SK-N-SH treated with all-trans-retinoic acid at 6 μM for 48 hours (cell line): Measurements from ENCODE around the gene BCAT1.

ENCODE experiments used
- ATAC-seq: fragments of 200-7000 bp; cut with Tn5 transposase; 3 replicates; pipeline ENCODE4 v1.9.1; 2020; ENCODE audit warnings: mild to moderate bottlenecking, moderate library complexity
- ARNTL ChIP-seq: fragments of 450-650 bp; formaldehyde crosslinking; IDR thresholded peaks from 2 replicates; pipeline ENCODE4 v1.5.0; 2020; ENCODE audit warnings: low read depth, mild to moderate bottlenecking, moderate library complexity, borderline replicate concordance
- GLIS3 ChIP-seq: fragments of 250-450 bp; sonication (Bioruptor Pico); IDR thresholded peaks from 2 replicates; pipeline ENCODE4 v1.5.0; 2020; ENCODE audit warnings: mild to moderate bottlenecking, moderate library complexity
- ISL1 ChIP-seq: fragments of 250-450 bp; sonication (Bioruptor Pico); IDR thresholded peaks from 2 replicates; pipeline ENCODE4 v2.1.2; 2022; ENCODE audit warnings: mild to moderate bottlenecking, moderate library complexity
- OSR1 ChIP-seq: fragments of 250-450 bp; sonication (Bioruptor Pico); IDR thresholded peaks from 2 replicates; pipeline ENCODE4 v1.8.0; 2022; ENCODE audit warnings: moderate library complexity, mild to moderate bottlenecking, inconsistent platforms
- PPARA ChIP-seq: fragments of 250-450 bp; sonication (Bioruptor Pico); IDR thresholded peaks from 2 replicates; pipeline ENCODE4 v1.5.0; 2020; ENCODE audit warnings: mild to moderate bottlenecking, borderline replicate concordance
- SNAI2 ChIP-seq: fragments of 250-450 bp; sonication (Bioruptor Pico); IDR thresholded peaks from 2 replicates; pipeline ENCODE4 v1.5.0; 2020; ENCODE audit warnings: mild to moderate bottlenecking, moderate library complexity
- TCF4 ChIP-seq: fragments of 250-450 bp; sonication (Bioruptor Pico); IDR thresholded peaks from 2 replicates; pipeline ENCODE4 v1.8.0; 2021; ENCODE audit warnings: mild to moderate bottlenecking, moderate library complexity, borderline replicate concordance
- TOX ChIP-seq: fragments of 250-450 bp; sonication (Bioruptor Pico); IDR thresholded peaks from 2 replicates; pipeline ENCODE4 v1.8.0; 2021; ENCODE audit warnings: mild to moderate bottlenecking, moderate library complexity, borderline replicate concordance
- ZC3H10 ChIP-seq: fragments of 250-450 bp; sonication (Bioruptor Pico); IDR thresholded peaks from 2 replicates; pipeline ENCODE4 v1.5.1; 2021; ENCODE audit warnings: mild to moderate bottlenecking, moderate library complexity
- ZFP3 ChIP-seq: fragments of 250-450 bp; sonication (Bioruptor Pico); IDR thresholded peaks from 2 replicates; pipeline ENCODE4 v1.5.0; 2020; ENCODE audit warnings: mild to moderate bottlenecking, moderate library complexity
- ZFP30 ChIP-seq: fragments of 450-650 bp; formaldehyde crosslinking; IDR thresholded peaks from 2 replicates; pipeline ENCODE4 v1.5.0; 2022; ENCODE audit warnings: mild to moderate bottlenecking, moderate library complexity
- ZNF565 ChIP-seq: fragments of 450-650 bp; formaldehyde crosslinking; conservative IDR thresholded peaks from 2 replicates; pipeline ENCODE4 v1.5.0; 2020; ENCODE audit warnings: low read depth, mild to moderate bottlenecking, moderate library complexity
- ZNF70 ChIP-seq: fragments of 450-650 bp; formaldehyde crosslinking; IDR thresholded peaks from 2 replicates; pipeline ENCODE4 v1.5.0; 2020; ENCODE audit warnings: mild to moderate bottlenecking, moderate library complexity
- ZNF8 ChIP-seq: fragments of 450-650 bp; formaldehyde crosslinking; IDR thresholded peaks from 2 replicates; pipeline ENCODE4 v1.5.0; 2020; ENCODE audit warnings: mild to moderate bottlenecking, moderate library complexity
- TF ChIP-seq, protein P1 (sequence below): fragments of 250-450 bp; sonication (Bioruptor Pico); IDR thresholded peaks from 2 replicates; pipeline ENCODE4 v1.5.0; 2020; ENCODE audit warnings: mild to moderate bottlenecking, moderate library complexity
- TF ChIP-seq, protein P2 (sequence below): fragments of 250-450 bp; sonication (Bioruptor Pico); IDR thresholded peaks from 2 replicates; pipeline ENCODE4 v1.8.0; 2020; ENCODE audit warnings: mild to moderate bottlenecking, moderate library complexity, borderline replicate concordance
- TF ChIP-seq, protein P3 (sequence below): fragments of 250-450 bp; sonication (Bioruptor Pico); IDR thresholded peaks from 2 replicates; pipeline ENCODE4 v1.5.1; 2020; ENCODE audit warnings: low read depth, mild to moderate bottlenecking, moderate library complexity
- TF ChIP-seq, protein P4 (sequence below): fragments of 250-450 bp; sonication (Bioruptor Pico); IDR thresholded peaks from 2 replicates; pipeline ENCODE4 v1.5.1; 2021; ENCODE audit warnings: mild to moderate bottlenecking, moderate library complexity
- TF ChIP-seq, protein P5 (sequence below): fragments of 250-450 bp; sonication (Bioruptor Pico); IDR thresholded peaks from 2 replicates; pipeline ENCODE4 v1.8.0; 2021; ENCODE audit warnings: low read depth, mild to moderate bottlenecking, moderate library complexity, borderline replicate concordance

The BCAT1 gene

DNA sequence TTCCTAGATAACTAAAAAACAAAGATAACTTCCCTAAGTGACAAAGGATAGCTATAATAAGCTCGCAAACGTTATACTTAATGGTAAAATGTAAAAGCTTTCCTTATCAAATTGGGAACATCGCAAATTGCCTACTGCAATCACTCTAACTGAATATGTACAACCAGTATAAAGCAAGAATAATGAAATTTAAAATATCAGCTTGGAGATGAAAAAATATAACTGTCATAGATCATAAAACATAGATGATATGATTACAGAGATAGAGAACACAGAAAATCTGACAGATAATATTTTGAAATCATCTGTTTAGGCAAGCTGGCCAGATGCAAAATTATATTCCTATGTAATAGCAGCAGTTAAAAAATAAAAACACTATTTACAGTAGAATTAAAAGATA, 64.0 kb downstream of the BCAT1 start:
- TF ChIP-seq, protein P1, sequence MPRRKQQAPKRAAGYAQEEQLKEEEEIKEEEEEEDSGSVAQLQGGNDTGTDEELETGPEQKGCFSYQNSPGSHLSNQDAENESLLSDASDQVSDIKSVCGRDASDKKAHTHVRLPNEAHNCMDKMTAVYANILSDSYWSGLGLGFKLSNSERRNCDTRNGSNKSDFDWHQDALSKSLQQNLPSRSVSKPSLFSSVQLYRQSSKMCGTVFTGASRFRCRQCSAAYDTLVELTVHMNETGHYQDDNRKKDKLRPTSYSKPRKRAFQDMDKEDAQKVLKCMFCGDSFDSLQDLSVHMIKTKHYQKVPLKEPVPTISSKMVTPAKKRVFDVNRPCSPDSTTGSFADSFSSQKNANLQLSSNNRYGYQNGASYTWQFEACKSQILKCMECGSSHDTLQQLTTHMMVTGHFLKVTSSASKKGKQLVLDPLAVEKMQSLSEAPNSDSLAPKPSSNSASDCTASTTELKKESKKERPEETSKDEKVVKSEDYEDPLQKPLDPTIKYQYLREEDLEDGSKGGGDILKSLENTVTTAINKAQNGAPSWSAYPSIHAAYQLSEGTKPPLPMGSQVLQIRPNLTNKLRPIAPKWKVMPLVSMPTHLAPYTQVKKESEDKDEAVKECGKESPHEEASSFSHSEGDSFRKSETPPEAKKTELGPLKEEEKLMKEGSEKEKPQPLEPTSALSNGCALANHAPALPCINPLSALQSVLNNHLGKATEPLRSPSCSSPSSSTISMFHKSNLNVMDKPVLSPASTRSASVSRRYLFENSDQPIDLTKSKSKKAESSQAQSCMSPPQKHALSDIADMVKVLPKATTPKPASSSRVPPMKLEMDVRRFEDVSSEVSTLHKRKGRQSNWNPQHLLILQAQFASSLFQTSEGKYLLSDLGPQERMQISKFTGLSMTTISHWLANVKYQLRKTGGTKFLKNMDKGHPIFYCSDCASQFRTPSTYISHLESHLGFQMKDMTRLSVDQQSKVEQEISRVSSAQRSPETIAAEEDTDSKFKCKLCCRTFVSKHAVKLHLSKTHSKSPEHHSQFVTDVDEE (CRISPR knock-in tag): 0 out of 2 replicates have a peak, but pooled peaks have one; percentile 28
- TF ChIP-seq ISL1 (CRISPR knock-in tag) (0 out of 2 replicates have a peak, but pooled peaks have one; percentile 32), TOX (no peak), TCF4 (CRISPR knock-in tag) (peak; percentile 72), ZNF565 (CRISPR knock-in tag) (no peak)
- TF ChIP-seq, protein P2, sequence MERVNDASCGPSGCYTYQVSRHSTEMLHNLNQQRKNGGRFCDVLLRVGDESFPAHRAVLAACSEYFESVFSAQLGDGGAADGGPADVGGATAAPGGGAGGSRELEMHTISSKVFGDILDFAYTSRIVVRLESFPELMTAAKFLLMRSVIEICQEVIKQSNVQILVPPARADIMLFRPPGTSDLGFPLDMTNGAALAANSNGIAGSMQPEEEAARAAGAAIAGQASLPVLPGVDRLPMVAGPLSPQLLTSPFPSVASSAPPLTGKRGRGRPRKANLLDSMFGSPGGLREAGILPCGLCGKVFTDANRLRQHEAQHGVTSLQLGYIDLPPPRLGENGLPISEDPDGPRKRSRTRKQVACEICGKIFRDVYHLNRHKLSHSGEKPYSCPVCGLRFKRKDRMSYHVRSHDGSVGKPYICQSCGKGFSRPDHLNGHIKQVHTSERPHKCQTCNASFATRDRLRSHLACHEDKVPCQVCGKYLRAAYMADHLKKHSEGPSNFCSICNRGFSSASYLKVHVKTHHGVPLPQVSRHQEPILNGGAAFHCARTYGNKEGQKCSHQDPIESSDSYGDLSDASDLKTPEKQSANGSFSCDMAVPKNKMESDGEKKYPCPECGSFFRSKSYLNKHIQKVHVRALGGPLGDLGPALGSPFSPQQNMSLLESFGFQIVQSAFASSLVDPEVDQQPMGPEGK (CRISPR knock-in tag): no peak
- TF ChIP-seq, protein P3, sequence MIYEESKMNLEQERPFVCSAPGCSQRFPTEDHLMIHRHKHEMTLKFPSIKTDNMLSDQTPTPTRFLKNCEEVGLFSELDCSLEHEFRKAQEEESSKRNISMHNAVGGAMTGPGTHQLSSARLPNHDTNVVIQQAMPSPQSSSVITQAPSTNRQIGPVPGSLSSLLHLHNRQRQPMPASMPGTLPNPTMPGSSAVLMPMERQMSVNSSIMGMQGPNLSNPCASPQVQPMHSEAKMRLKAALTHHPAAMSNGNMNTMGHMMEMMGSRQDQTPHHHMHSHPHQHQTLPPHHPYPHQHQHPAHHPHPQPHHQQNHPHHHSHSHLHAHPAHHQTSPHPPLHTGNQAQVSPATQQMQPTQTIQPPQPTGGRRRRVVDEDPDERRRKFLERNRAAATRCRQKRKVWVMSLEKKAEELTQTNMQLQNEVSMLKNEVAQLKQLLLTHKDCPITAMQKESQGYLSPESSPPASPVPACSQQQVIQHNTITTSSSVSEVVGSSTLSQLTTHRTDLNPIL (CRISPR knock-in tag): no peak
- TF ChIP-seq, all 23 proteins: peak for 3
- no peak for ATAC-seq

DNA sequence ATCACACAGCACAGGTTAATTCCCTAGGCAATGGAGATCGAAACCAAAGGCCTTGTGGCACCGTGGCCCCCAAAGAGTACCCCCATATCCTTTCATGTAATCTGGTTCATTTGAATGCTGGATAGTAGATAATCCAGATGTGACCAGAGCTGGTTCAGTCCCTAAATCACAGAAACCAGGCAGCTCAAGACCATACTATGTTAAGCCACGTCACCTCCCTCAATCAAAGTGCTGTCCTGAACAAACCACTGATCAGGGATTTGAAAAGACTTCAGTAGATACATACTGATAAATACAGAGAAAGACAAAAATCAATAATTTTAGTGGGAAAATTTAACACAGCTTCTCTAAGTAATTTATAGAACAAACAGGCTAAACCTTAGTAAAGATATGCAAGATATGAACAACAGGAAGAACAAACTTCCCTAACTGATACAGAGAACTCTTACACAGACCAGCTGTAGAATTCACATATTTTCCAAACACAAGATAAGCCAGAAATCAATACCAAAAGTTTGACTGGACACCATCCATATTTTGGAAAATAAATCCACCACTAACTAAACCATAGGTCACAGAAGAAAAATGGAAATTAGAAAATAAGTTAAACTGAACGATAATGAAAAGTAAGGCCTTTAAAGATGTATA, 67.1 kb downstream of the BCAT1 start:
- TF ChIP-seq ZNF8 (CRISPR knock-in tag): no peak
- TF ChIP-seq SNAI2 (CRISPR knock-in tag): no peak
- TF ChIP-seq, protein P4, sequence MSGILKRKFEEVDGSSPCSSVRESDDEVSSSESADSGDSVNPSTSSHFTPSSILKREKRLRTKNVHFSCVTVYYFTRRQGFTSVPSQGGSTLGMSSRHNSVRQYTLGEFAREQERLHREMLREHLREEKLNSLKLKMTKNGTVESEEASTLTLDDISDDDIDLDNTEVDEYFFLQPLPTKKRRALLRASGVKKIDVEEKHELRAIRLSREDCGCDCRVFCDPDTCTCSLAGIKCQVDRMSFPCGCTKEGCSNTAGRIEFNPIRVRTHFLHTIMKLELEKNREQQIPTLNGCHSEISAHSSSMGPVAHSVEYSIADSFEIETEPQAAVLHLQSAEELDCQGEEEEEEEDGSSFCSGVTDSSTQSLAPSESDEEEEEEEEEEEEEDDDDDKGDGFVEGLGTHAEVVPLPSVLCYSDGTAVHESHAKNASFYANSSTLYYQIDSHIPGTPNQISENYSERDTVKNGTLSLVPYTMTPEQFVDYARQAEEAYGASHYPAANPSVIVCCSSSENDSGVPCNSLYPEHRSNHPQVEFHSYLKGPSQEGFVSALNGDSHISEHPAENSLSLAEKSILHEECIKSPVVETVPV (CRISPR knock-in tag): no peak
- TF ChIP-seq ZNF565 (CRISPR knock-in tag): no peak
- TF ChIP-seq ZNF70: no peak
- no peak for TF ChIP-seq ZFP3
- TF ChIP-seq OSR1 (CRISPR knock-in tag): no peak
- no peak for TF ChIP-seq GLIS3
- TF ChIP-seq, protein P1 (CRISPR knock-in tag): no peak
- TF ChIP-seq, protein P5, sequence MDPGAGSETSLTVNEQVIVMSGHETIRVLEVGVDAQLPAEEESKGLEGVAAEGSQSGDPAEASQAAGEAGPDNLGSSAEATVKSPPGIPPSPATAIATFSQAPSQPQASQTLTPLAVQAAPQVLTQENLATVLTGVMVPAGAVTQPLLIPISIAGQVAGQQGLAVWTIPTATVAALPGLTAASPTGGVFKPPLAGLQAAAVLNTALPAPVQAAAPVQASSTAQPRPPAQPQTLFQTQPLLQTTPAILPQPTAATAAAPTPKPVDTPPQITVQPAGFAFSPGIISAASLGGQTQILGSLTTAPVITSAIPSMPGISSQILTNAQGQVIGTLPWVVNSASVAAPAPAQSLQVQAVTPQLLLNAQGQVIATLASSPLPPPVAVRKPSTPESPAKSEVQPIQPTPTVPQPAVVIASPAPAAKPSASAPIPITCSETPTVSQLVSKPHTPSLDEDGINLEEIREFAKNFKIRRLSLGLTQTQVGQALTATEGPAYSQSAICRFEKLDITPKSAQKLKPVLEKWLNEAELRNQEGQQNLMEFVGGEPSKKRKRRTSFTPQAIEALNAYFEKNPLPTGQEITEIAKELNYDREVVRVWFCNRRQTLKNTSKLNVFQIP (CRISPR knock-in tag): no peak
- TF ChIP-seq ZFP30 (CRISPR knock-in tag): no peak
- TF ChIP-seq, protein P3 (CRISPR knock-in tag): no peak
- no peak for TF ChIP-seq ARNTL (CRISPR knock-in tag)
- no peak for TF ChIP-seq TOX
- TF ChIP-seq ZC3H10: no peak
- no peak for TF ChIP-seq PPARA
- TF ChIP-seq, all 23 proteins: peak for 0
- ATAC-seq: no peak
